Ishikawa (cell line): ENCODE results near the gene ARVCF.

Experiments used
- CEBPB ChIP-seq: IDR thresholded peaks from 2 replicates; pipeline ENCODE4 v1.6.1; 2012
- CREB1 ChIP-seq: IDR thresholded peaks from 2 replicates; pipeline ENCODE4 v1.6.1; 2012; ENCODE audit warnings: low read depth
- EGR1 ChIP-seq: IDR thresholded peaks from 2 replicates; pipeline ENCODE4 v1.6.1; 2012
- EP300 ChIP-seq: IDR thresholded peaks from 2 replicates; pipeline ENCODE4 v1.6.1; 2012; ENCODE audit warnings: borderline replicate concordance
- FOXM1 ChIP-seq: IDR thresholded peaks from 2 replicates; pipeline ENCODE4 v1.6.1; 2012; ENCODE audit warnings: low read depth, borderline replicate concordance
- NFIC ChIP-seq: IDR thresholded peaks from 2 replicates; pipeline ENCODE4 v1.6.1; 2012
- RAD21 ChIP-seq: IDR thresholded peaks from 2 replicates; pipeline ENCODE4 v1.6.1; 2012; ENCODE audit warnings: low read depth
- TAF1 ChIP-seq: IDR thresholded peaks from 2 replicates; pipeline ENCODE4 v1.6.1; 2012; ENCODE audit warnings: low read depth, mild to moderate bottlenecking
- TCF12 ChIP-seq: IDR thresholded peaks from 2 replicates; pipeline ENCODE4 v1.6.1; 2012; ENCODE audit warnings: low read depth
- TEAD4 ChIP-seq: IDR thresholded peaks from 2 replicates; pipeline ENCODE4 v1.6.1; 2012
- YY1 ChIP-seq: IDR thresholded peaks from 2 replicates; pipeline ENCODE4 v1.6.1; 2012; ENCODE audit warnings: low read depth
- ZBTB7A ChIP-seq: IDR thresholded peaks from 2 replicates; pipeline ENCODE4 v1.6.1; 2012; ENCODE audit warnings: low read depth
- TF ChIP-seq, protein P1 (sequence below): IDR thresholded peaks from 2 replicates; pipeline ENCODE4 v1.6.1; 2012
- TF ChIP-seq, protein P2 (sequence below): IDR thresholded peaks from 2 replicates; pipeline ENCODE4 v1.6.1; 2012
- TF ChIP-seq, protein P3 (sequence below): IDR thresholded peaks from 2 replicates; pipeline ENCODE4 v1.6.1; 2012; ENCODE audit warnings: low read depth, mild to moderate bottlenecking

ARVCF gene

DNA sequence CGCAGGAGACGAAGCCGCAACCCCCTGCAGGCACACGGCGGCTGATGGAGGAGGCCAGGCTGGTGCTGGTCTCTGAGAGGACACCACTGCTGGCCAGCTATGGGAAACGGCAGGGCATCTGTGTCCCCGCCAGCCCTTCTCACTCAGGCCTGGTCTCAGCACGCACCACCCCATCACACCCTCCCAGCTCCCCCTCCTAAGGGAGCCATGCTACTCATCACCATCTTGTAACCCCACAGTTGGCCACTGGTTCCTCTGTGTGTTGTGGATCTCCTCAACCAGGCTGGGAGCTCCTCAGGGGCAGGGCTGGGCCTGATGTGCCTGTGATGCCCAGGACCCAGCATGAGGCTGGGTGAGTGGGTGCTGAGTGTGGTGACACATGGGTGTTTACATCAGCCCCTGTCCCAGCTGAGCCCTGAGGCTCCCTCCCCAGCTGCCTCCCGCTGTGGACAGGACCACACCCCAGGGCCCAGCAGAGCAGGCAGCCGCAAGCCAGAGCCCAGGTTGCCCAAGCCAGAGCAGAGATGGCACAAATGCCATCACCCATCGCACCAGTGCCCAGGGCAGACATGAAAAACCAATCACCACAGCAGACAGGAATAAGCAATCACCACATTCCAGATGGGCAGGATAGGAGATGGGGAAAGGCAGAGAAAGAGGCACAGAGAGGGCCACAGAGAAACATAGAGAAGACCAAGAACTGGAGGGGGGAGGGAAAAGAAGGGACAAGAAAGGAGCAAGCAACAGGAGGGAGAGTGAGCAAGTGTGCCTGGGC lies 8.2 kb downstream of the ARVCF start:
- TF ChIP-seq FOXM1: no peak
- TF ChIP-seq YY1: no peak
- TF ChIP-seq ZBTB7A: no peak
- no peak for TF ChIP-seq EGR1
- no peak for TF ChIP-seq TEAD4

DNA sequence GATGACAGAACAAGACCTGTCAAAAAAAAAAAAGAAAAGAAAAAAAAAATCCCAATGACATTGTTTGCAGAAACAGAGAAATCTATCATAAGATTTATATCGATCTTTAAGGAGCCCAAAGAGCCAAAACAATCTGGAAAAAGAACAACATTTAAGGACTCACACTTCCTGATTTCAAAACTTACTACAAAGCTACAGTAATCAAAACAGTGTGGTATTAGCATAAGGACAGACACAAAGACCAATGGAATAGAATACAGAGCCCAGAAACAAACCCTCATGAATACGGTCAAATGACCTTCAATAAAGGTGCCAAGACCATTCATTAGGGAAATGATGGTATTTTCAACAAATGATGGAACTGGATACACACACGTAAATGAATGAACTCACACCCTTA lies 12.2 kb downstream of the ARVCF start:
- TF ChIP-seq EGR1 (no peak), NFIC (no peak), TAF1 (no peak), TEAD4 (no peak), TCF12 (no peak), EP300 (no peak), CREB1 (no peak), RAD21 (no peak), CEBPB (no peak), YY1 (no peak)
- TF ChIP-seq, protein P1, sequence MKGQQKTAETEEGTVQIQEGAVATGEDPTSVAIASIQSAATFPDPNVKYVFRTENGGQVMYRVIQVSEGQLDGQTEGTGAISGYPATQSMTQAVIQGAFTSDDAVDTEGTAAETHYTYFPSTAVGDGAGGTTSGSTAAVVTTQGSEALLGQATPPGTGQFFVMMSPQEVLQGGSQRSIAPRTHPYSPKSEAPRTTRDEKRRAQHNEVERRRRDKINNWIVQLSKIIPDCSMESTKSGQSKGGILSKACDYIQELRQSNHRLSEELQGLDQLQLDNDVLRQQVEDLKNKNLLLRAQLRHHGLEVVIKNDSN: no peak
- TF ChIP-seq, protein P2, sequence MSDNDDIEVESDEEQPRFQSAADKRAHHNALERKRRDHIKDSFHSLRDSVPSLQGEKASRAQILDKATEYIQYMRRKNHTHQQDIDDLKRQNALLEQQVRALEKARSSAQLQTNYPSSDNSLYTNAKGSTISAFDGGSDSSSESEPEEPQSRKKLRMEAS: no peak

DNA sequence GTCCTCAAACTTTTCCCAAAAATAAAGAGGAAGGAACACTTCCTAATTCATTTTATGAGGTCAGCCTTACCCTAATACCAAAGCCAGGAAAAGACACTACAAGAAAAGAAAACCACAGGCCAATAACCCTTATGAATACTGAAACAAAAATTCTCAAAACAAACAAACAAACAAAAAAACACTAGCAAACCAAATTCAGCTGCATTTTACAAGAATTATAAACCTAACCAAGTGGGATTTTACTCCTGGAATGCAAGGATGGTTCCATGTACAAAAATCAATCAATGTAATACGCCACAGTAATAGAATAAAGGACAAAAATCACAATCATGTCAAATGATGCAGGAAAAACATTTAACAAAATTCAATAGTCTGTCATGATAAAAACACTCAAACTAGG lies 13.3 kb downstream of the ARVCF start:
- TF ChIP-seq CREB1 (no peak), ZBTB7A (no peak), FOXM1 (no peak), EP300 (no peak), EGR1 (no peak), YY1 (no peak), NFIC (no peak)
- TF ChIP-seq, protein P2: no peak
- TF ChIP-seq, protein P1: no peak

DNA sequence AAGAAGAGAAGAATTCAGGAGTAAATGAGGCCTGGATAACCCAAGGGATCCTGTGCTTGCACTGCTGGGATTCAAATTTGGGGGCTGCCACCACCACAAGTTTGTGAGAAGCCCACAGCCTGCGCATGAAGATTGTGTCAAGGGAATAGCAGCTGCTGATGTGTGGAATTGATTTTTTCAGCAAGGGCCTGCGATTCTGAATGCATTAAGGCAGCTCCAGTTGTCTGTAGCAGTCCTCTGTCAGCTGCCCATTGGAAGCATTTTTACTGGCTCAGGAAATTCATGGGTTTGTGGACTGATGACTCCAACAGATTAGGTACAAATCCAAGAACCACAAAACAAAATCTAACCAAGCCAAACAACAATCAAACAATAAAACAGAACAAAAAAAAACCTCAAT lies 14.0 kb downstream of the ARVCF start:
- TF ChIP-seq CREB1 (no peak), TEAD4 (no peak), EP300 (no peak), YY1 (no peak), RAD21 (no peak), TAF1 (no peak), EGR1 (no peak), CEBPB (no peak), ZBTB7A (no peak), FOXM1 (no peak), TCF12 (no peak), NFIC (no peak)
- TF ChIP-seq, protein P3, sequence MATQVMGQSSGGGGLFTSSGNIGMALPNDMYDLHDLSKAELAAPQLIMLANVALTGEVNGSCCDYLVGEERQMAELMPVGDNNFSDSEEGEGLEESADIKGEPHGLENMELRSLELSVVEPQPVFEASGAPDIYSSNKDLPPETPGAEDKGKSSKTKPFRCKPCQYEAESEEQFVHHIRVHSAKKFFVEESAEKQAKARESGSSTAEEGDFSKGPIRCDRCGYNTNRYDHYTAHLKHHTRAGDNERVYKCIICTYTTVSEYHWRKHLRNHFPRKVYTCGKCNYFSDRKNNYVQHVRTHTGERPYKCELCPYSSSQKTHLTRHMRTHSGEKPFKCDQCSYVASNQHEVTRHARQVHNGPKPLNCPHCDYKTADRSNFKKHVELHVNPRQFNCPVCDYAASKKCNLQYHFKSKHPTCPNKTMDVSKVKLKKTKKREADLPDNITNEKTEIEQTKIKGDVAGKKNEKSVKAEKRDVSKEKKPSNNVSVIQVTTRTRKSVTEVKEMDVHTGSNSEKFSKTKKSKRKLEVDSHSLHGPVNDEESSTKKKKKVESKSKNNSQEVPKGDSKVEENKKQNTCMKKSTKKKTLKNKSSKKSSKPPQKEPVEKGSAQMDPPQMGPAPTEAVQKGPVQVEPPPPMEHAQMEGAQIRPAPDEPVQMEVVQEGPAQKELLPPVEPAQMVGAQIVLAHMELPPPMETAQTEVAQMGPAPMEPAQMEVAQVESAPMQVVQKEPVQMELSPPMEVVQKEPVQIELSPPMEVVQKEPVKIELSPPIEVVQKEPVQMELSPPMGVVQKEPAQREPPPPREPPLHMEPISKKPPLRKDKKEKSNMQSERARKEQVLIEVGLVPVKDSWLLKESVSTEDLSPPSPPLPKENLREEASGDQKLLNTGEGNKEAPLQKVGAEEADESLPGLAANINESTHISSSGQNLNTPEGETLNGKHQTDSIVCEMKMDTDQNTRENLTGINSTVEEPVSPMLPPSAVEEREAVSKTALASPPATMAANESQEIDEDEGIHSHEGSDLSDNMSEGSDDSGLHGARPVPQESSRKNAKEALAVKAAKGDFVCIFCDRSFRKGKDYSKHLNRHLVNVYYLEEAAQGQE: no peak
- TF ChIP-seq, protein P1: no peak
- TF ChIP-seq, protein P2: no peak

DNA sequence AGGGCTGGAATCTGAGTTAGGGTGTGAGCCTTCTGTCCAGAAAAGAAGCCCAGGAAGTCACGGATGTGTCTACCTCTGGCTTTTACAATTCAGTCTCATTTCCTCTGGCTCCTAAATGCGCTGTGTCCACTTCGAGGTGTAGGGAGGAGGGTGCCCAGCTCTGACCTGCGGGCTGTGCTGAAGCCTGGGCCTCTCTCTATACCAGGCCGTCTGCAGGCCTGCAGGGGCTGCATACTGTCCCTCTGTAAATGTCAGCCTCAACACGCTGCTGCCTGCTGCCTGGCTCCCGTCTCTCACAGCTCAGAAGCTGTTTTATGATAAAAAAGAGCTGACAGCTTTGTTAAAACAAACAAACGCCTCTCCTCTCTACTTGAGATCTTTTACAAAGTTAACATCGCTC lies 14.5 kb downstream of the ARVCF start:
- TF ChIP-seq FOXM1 (no peak), TEAD4 (no peak)

DNA sequence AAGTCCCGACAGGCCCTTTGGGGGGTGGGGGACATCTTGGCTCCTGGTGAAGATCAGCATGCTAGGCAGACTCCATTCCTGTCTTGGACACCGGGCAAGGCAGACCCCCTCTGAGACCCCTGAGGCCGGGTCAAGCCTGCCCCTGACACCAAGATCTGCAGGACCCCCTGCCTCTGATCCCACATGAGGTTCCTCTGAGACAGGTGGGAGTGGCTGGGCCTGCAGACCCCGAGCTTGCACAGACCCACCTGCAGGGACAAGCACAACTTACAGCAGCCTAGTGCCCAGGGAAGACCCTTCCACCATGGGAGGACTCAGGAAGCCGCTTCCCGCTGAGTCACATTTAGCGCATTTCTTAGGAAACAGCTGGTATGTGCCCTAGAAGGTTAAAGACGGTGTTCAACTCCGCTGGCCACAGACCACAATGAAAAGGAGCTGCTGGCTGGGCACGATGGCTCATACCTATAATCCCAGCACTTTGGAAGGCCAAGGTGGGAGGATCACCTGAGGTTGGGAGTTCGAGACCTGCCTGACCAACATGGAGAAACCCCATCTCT lies 15.5 kb downstream of the ARVCF start:
- TF ChIP-seq, protein P2: no peak
- TF ChIP-seq NFIC (no peak), EGR1 (no peak), RAD21 (no peak), CREB1 (no peak), TEAD4 (no peak), CEBPB (no peak), ZBTB7A (no peak), YY1 (no peak), TCF12 (no peak), TAF1 (no peak), FOXM1 (no peak)
- TF ChIP-seq, protein P1: no peak
- TF ChIP-seq, protein P3: no peak
